HG02571 (cell line): ENCODE measurements around the gene PLA2G1B.
"Not testable (repeated sequence)": the region's sequence is repeated elsewhere in the genome, so short reads cannot be mapped to it uniquely, and the experiment has no call there.

Experiments
- ATAC-seq: cut with Tn5 transposase; IDR thresholded peaks from one replicate; pipeline ENCODE4 v1.9.1; 2021; ENCODE audit warnings: mild to moderate bottlenecking, moderate library complexity; ENCODE audit not compliant: unreplicated experiment

PLA2G1B gene

DNA sequence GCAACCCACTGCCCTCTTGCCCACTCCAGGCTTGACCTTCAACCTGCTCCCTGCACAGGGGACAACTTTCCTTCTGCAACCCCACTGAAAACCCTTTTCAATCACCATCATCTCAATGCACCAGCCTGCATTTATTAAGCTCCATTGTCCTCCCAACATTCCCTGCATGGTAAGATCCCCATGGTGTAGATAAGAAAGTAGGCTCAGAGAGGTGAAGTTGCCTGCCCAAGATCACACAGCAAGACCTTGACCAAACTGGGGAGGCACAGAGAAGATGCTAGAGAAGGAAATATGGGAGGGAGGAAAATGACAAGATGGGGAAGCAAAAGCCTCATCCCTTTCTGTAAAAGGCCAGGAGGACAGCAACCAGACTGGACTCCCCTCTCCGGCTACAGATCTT is 31.5 kb upstream of the PLA2G1B start:
- ATAC-seq: no peak

DNA sequence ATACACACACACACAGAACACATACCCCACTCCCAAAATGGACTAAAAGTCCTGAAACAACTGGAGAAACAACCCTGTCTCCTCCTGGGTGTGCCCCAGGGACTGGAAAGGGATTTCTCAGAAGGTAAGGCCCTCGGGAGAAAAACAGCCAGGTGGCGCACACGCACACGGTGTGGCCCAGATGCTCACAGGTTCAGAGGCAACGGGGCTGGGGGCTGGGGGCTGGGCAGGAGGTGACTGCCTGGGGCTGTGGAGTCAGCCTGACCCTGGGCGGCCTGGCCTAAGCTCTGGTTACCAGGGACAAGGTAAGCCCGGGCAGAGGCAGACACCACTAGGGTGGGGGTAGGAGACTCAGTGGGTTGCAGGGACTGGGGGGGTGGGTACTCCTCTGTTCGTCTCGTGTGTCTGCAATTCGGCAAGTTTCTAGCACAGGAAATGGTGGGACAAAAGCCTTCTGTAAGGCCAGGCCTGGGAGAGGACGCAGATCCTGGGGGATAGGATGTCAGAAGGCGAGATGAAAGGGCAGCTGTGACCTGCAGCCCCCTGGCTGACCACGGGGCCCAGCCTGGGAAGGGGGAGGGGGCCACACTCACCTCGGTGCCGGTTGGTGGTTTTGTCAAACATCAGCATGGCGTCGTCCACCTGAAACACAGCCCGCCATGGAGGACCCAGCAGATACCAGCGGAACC is 31.0 kb upstream of the PLA2G1B start:
- no peak for ATAC-seq

DNA sequence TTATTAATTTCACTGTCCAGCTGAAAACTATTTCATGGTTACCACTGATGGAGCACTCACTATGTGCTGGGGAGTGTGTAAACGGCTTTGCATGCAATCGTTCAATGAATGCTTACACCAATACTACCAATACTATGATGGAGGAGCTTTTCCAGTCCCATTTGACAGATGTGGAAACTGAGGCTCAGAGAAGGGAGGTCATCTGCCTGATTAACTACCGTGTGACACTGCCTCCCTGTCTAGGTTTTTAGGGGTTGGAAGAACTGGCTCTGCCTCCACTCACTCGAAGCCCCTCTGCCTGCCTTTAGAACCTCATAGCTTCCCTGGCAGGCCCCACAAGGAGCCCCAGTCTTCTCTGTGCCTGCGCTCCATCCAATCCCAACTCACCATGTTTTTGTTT is 29.5 kb upstream of the PLA2G1B start:
- no peak for ATAC-seq

DNA sequence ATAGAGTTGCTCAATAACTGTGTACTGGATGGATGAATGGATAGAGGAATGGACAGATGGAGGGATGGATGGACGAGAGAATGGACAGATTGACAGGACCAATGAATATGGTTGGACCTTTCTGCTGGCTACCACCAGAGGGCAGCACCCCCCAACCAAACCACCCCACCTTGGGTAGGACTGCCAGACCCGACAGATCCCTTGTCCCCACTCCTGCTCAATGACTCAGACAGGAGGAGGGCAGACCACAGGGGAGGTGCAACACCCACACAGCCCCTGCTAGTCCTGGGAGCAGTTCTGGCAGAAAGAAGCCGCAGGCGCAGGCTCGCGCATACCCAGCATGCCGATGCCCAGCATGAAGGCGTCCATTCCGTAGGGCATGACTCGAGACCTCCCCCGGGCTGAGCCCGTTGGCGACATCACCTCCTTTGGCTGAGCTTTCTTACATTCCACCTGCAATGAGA is 29.0 kb upstream of the PLA2G1B start:
- no peak for ATAC-seq

- no peak for ATAC-seq
These were observed 26.2 kb upstream of the PLA2G1B start for GRCh38 chr12:120353556-120354317.

DNA sequence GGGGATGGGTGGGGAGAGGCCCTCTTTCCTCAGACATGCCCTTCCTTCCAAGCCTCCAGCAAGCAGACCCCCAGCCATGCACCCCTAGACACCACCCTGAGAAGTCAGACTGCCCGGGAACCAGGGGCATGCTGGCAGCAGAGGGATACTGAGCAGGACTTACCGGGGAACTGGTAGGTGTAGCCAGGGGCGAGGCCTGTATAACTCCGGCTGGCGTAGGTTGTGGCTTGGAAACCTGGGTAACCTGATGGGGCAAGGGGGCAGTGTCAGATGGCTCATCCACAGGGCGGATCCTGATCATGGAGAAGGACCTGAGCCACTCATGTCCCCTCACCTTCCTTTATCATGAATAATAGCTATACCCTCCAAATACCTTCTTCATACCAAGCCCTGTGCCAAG is 25.6 kb upstream of the PLA2G1B start:
- no peak for ATAC-seq

- ATAC-seq: no peak
These were observed 24.5 kb upstream of the PLA2G1B start for GRCh38 chr12:120352117-120352516.

- ATAC-seq: no peak
These were observed 23.2 kb upstream of the PLA2G1B start for GRCh38 chr12:120350576-120351350.

DNA sequence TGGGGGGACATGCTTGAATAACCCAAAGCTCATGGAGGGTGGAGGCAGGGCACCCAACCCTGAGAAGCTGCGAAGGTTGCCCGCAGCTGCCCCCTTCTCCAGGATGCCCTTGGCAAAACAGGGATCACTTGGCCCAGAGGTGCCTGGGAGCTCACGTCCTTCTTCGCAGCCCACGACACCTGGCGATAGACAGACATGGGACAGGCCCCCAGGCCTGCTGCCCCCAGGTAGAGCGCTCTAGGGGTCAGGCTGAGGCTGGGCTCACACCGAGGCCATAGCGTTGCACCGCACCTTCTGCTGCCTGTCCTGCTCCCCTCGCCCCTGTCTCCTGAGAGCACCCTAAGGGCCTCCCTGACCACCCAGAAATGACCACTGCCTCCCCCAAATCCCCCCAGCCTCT is 20.2 kb upstream of the PLA2G1B start:
- no peak for ATAC-seq

DNA sequence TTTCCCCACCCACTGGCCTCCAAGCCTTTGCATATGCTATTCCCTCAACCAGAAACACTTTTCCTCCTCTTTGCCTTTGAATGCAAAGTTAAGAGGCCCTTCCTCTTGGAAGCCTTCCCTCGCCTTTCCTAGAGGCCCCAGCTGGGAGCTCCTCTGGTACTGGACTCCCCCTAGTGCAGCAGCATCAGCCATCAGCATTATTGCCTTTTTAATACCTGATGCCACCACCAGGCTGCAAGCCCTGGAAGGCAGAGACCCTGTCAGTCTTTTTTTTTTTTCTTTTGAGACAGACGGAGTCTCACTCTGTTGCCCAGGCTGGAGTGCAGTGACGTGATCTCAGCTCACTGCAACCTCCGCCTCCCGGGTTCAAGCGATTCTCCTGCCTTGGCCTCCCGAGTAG is 19.1 kb upstream of the PLA2G1B start:
- no peak for ATAC-seq

DNA sequence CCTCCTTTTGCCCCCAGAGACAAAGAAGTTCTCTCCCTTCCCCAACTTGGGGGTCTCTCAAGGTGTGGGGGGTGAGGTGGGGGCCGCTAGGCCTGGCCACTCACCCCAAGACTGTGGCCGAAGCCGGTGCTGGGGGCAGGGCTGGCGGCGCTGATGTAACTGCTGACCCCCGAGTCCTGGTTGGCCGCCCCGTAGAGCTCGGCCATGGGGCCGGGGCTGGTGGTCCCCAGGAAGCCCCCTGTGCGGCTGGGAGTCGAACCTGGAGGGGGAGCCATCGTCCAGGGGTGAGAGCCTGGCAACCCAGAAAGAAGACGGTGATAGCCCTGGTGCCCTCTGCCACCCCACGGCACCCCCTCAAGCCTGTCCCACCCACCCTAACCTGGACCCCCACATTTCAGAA is 18.5 kb upstream of the PLA2G1B start:
- ATAC-seq: no peak

GRCh38 chr12:120343692-120344091 is 16.1 kb upstream of the PLA2G1B start:
- ATAC-seq: no peak

- no peak for ATAC-seq
These were observed 15.5 kb upstream of the PLA2G1B start for GRCh38 chr12:120343039-120343537.

DNA sequence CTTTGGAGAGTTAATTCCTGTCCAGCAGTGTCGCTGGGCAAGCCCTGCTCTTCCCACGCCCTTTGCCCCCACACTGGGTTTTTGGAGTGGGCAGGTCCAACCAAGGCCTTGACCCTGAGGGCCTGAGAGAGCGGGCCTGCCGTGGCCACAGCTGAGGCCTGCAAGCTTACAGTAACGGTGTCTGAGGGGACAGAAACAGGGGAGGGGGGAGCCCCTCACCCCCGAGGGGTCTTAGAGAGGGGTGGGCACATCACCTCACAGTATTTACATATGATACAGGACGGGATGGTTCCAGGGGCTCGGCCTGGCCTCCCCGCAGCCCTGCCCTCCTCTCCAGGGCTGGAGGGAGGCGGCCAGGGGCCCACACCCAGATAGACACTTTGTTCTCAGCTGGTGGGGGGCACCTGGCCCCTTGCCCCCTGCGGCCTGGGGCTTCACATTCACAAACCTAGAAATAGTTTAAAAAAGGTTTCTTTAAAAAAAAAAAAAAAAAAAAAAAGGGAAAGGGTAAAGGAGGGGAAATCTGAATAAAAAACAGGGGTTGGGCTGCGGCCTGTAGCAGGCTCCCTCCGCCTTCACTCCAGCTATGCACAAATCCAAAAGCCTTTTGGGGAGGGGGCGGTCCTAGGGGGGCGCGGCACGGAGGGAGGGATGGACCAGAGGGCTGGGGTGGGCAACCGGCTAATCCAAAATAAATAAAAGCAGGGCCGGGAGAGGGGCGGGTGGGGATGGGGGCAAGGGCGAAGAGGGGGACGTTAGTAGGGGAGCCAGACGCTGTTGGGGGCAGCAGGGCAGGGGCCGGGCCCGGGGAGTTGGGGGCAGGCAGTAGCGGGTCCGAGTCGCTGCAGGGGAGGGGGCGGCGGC is 14.8 kb upstream of the PLA2G1B start:
- ATAC-seq: no peak

DNA sequence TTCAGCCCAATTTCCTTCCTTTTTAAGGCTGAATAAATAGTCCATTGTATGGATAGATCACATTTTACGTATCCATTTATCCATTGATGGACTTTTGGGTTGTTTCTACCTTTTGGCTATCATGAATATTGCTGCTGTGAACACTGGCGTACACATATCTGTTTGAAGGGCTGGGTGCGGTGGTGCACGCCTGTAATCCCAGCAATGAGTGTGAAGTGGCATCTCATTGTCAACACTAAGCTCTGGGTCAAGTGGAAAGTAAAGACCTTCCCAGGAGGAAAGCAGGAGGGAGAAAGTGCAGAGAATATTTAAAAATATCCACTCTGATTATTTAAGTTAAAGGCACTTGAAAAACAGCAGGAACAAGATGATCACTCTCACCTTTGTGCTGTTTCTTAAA is 11.7 kb upstream of the PLA2G1B start:
- no peak for ATAC-seq

- no peak for ATAC-seq
These were observed 10.2 kb upstream of the PLA2G1B start for GRCh38 chr12:120337730-120338129.

DNA sequence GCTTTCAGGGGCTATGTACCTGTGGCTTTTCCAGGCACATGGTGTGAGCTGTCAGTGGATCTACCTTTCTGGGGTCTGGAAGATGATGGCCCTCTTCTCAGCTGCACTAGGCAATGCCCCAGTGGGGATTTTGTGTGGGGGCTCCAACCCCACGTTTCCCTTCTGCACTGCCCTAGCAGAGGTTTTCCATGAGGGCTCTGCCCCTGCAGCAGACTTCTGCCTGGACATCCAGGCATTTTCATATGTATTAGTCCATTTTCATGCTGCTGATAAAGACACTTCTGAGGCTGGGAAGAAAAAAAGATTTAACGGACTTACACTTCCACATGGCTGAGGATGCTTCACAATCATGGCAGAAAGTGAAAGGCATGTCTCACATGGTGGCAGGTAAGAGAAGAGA is 8.8 kb upstream of the PLA2G1B start:
- ATAC-seq: not testable (repeated sequence)

DNA sequence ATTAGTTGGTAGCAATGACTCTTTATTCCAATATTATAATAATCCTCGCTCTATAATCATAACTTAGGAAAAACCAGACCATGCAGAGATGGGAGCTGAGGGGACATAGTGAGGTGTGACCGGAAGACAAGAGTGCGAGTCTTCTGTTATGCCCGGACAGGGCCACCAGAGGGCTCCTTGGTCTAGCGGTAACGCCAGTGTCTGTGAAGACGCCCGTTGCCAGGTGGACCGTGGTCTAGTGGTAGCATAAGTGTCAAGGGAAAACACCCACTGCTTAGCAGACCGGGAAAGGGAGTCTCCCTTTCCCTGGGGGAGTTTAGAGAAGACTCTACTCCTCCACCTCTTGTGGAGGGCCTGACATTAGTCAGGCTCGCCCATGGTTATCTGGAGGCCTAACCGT is 7.9 kb upstream of the PLA2G1B start:
- ATAC-seq: not testable (repeated sequence)

DNA sequence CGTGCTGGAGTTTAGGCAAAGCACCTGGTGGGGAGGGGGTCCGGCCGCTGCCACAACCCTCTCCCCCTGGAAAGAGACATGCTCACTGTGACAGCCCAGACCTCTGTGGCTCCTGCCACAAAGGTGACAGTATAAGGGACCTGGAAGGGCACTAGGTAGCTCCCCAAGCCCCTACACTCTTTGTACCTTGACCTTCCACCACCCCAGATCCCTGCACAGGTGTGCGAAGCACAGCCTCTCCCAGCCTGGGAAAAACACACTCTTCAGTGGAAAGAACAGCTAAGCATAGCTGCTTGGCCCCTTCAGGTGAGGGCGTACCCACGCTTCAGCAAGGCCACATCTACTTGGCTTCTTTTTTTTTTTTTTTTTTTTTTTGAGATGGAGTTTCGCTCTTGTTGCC is 4.9 kb upstream of the PLA2G1B start:
- ATAC-seq: no peak

GRCh38 chr12:120332041-120332440 is 4.5 kb upstream of the PLA2G1B start:
- ATAC-seq: no peak

DNA sequence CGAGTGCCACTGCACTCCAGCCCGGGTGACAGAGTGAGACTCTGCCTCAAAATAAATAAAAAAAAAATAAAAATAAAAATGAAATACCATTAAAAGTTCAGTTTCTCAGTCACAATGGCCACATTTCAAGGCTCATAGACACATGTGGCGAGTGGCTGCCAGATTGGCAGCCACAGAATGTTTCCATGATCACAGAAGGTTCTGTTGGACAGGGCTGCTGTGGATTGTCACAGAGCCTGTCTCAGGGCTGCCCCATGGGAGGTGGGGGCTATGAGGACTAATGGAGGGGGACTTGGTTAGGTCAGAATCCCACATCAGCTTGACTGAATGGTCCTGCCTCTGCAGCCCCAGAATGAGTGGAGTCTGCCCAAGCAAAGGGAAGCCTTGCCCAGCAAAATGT is 3.8 kb upstream of the PLA2G1B start:
- no peak for ATAC-seq
